Smooth muscle cell (in vitro differentiated cells): Measurements from ENCODE around the gene ENSA. TPM values are rescaled to one million over a fixed set of nuclear protein-coding genes. Genes with fewer than 3 reads are reported as not detected.

ENCODE experiments used
- DNase-seq: peaks from one replicate; lab custom pipeline; 2025; ENCODE audit not compliant: unreplicated experiment; lab: John Stamatoyannopoulos, UW
- H2AFZ ChIP-seq: fragments of 200-600 bp; sonication (generic); 2 replicates; pipeline ENCODE4 v1.6.0; 2016; ENCODE audit warnings: antibody characterized with exemption, low read depth, mild to moderate bottlenecking
- H3F3A ChIP-seq: fragments of 200-600 bp; sonication (generic); 2 replicates; pipeline ENCODE4 v1.6.0; 2017; ENCODE audit warnings: antibody characterized with exemption, low read depth
- H3K27ac ChIP-seq: fragments of 200-600 bp; sonication (generic); 2 replicates; pipeline ENCODE4 v1.5.1; 2016; ENCODE audit warnings: low read depth, mild to moderate bottlenecking
- H3K27me3 ChIP-seq: fragments of 200-600 bp; sonication (generic); 2 replicates; pipeline ENCODE4 v1.6.1; 2016; ENCODE audit warnings: low read depth, mild to moderate bottlenecking
- H3K36me3 ChIP-seq: fragments of 200-600 bp; sonication (generic); 2 replicates; pipeline ENCODE4 v1.5.1; 2016; ENCODE audit warnings: low read depth
- H3K4me1 ChIP-seq: fragments of 200-600 bp; sonication (generic); 2 replicates; pipeline ENCODE4 v1.5.1; 2016; ENCODE audit warnings: low read depth
- H3K4me2 ChIP-seq: fragments of 200-600 bp; sonication (generic); 2 replicates; pipeline ENCODE4 v1.6.0; 2016; ENCODE audit warnings: mild to moderate bottlenecking
- H3K4me3 ChIP-seq: fragments of 200-600 bp; sonication (generic); 2 replicates; pipeline ENCODE4 v1.5.1; 2016; ENCODE audit warnings: mild to moderate bottlenecking
- H3K79me2 ChIP-seq: fragments of 200-600 bp; sonication (generic); 2 replicates; pipeline ENCODE4 v1.6.0; 2016; ENCODE audit warnings: low read depth, mild to moderate bottlenecking
- H3K9ac ChIP-seq: fragments of 200-600 bp; sonication (generic); 2 replicates; pipeline ENCODE4 v1.6.0; 2016; ENCODE audit warnings: low read depth
- H3K9me3 ChIP-seq: fragments of 200-600 bp; sonication (generic); replicated peaks from 2 replicates; pipeline ENCODE4 v1.5.1; 2016; ENCODE audit warnings: low read depth
- H4K20me1 ChIP-seq: fragments of 200-600 bp; sonication (generic); 2 replicates; pipeline ENCODE4 v1.6.0; 2016; ENCODE audit warnings: low read depth
- WGBS: methylation state at CpG from one replicate; pipeline ENCODE4 v1.1.7; 2016; ENCODE audit warnings: low lambda C conversion rate; 5-methylcytosine and 5-hydroxymethylcytosine counted together
- polyA plus RNA-seq: library from polyadenylated mRNA; unstranded; fragments of >200 nt; fragmentation: Nextera tagmentation; extraction: Ambion mirVana; gene quantifications from 2 replicates; pipeline ENCODE4 v1.2.1, GENCODE V29; 2016
- total RNA-seq: library from RNA; depleted of rRNA; stranded (reverse); fragments of >200 nt; gene quantifications from 2 replicates; pipeline ENCODE4 v1.2.3, GENCODE V29; 2014
- TF ChIP-seq, protein P1 (sequence below): fragments of 200-600 bp; sonication (generic); IDR thresholded peaks from 2 replicates; pipeline ENCODE4 v1.5.1; 2017; ENCODE audit warnings: borderline replicate concordance, mild to moderate bottlenecking, antibody characterized with exemption; ENCODE audit not compliant: insufficient read depth, poor library complexity, severe bottlenecking

ENSA gene
- total and polyA plus RNA-seq, 2 experiments from 2014 or later: 31.3 to 63.5 TPM

DNA sequence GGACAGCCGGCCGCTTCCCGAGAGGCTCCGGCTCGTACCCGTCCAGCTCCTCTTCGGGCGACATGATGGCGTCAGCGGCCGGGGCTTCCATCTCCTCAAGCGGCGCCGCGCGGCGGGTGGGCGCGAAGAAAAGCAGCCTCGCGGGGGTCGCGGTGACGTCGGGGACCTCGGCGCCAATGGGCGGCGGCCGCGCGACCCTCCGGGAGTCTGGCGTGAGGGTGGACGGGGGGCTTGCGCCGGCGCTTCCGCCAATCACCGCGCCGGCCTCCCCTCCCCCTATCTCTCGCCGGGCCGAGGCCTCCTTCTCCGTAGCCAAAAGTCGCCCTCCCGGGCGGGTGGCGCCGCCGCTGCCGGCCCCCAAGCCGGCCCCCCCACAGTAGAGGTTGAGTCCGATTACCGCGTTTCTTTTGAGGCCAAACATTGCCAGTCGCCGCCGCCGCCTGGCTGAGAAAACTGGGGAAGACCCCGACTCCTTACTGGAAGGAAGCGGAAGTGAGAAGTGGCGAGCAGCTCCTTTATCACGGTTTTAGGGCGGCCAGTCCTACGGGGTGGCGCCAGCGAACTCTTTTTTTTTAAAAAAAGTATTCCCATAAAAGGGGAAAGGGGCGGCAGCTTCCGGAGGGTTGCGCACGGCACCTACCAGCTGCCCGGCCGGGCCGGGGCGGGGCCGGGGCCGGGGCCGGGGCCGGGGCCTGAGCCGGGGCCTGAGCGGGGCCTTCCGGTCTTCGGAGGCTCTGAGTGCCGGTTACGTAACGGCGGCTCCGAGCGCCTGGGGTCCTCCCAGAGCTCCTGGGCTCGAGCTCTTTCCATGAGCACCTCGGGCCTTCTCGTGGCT is 50.1 kb downstream of the ENSA start, which contains the start of gene MCL1:
MCL1 (minus strand) TSS at position 501 of the 835 bp plus-strand sequence; CDS start at position 421, 80 bp downstream.
- TF ChIP-seq, protein P1, sequence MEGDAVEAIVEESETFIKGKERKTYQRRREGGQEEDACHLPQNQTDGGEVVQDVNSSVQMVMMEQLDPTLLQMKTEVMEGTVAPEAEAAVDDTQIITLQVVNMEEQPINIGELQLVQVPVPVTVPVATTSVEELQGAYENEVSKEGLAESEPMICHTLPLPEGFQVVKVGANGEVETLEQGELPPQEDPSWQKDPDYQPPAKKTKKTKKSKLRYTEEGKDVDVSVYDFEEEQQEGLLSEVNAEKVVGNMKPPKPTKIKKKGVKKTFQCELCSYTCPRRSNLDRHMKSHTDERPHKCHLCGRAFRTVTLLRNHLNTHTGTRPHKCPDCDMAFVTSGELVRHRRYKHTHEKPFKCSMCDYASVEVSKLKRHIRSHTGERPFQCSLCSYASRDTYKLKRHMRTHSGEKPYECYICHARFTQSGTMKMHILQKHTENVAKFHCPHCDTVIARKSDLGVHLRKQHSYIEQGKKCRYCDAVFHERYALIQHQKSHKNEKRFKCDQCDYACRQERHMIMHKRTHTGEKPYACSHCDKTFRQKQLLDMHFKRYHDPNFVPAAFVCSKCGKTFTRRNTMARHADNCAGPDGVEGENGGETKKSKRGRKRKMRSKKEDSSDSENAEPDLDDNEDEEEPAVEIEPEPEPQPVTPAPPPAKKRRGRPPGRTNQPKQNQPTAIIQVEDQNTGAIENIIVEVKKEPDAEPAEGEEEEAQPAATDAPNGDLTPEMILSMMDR: no peak
- no peaks in the 10 kb centered on the region for H3K9me3 ChIP-seq

DNA sequence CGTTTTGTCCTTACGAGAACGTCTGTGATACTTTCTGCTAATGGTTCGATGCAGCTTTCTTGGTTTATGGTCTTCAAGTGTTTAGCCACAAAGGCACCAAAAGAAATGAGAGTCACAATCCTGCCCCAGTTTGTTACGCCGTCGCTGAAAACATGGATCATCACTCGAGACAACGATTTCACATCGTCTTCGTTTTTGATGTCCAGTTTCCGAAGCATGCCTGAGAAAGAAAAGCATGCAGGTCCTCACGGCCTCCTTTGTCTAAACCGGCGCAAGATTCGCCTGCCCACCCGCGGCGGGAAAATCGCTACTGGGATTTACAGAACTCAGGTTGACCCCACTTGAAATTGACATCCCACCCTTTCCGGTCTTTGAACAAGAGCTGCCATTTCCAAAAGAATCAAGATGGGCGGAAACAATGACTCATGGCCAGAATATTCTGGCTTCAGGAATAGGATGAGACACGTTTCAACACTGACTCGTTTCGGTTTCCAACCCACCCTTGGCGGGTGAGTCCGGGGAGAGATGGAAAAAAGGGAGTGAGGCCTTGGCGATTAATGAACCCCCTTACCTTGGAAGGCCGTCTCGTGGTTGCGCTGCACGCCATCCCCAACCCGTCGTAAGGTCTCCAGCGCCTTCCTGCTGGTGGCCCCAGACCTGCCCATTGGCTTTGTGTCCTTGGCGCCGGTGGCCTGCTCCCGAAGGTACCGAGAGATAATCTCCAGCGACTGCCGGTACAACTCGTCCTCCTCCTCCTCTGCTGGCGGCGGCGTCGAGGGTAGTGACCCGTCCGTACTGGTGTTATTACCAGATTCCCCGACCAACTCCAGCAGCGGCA is 50.9 kb downstream of the ENSA start:
- peaks cover 59% of the 10 kb centered on the region for H4K20me1 ChIP-seq
- peaks cover 68% of the 10 kb centered on the region for H3K79me2 ChIP-seq
- no peak overlapping the region for H2AFZ ChIP-seq
- peak overlapping the region; percentile 92 for H3K4me3 ChIP-seq
- H3K27ac ChIP-seq: peak overlapping the region; percentile 96
- H3K36me3 ChIP-seq: peaks cover 32% of the 10 kb centered on the region
- no peaks in the 10 kb centered on the region for H3K27me3 ChIP-seq
- H3K9ac ChIP-seq: peak overlapping the region; percentile 99
- peak overlapping the region; percentile 83 for H3K4me2 ChIP-seq
- peak; percentile 81 for DNase-seq
- H3K4me1 ChIP-seq: peaks cover 27% of the 10 kb centered on the region
- WGBS: 2% methylated on average over 50 of the region's 50 CpGs
- H3F3A ChIP-seq: peaks cover 51% of the 10 kb centered on the region
- no peaks in the 10 kb centered on the region for H3K9me3 ChIP-seq
- TF ChIP-seq, protein P1: no peak

More for the DNA sequence above, 50.1 kb downstream of the ENSA start, which contains the start of gene MCL1:
- H3K4me3 ChIP-seq: peak within 1 kb of the TSS; percentile 92
- H3K27ac ChIP-seq: peak within 1 kb of the TSS; percentile 96
- H3K9ac ChIP-seq: peak within 1 kb of the TSS; percentile 99
- no peak within 1 kb of the TSS for H2AFZ ChIP-seq
- WGBS: under 1% methylated on average over 93 of the region's 94 CpGs
- peaks cover 27% of the 10 kb centered on the region for H3K4me1 ChIP-seq
- peak; percentile 92 for DNase-seq
- H3F3A ChIP-seq: peaks cover 46% of the 10 kb centered on the region
- no peaks in the 10 kb centered on the region for H3K27me3 ChIP-seq
- H3K4me2 ChIP-seq: peak within 1 kb of the TSS; percentile 86
- peaks cover 29% of the 10 kb centered on the region for H3K36me3 ChIP-seq
- H3K79me2 ChIP-seq: peaks cover 59% of the 10 kb centered on the region
- H4K20me1 ChIP-seq: peaks cover 50% of the 10 kb centered on the region

DNA sequence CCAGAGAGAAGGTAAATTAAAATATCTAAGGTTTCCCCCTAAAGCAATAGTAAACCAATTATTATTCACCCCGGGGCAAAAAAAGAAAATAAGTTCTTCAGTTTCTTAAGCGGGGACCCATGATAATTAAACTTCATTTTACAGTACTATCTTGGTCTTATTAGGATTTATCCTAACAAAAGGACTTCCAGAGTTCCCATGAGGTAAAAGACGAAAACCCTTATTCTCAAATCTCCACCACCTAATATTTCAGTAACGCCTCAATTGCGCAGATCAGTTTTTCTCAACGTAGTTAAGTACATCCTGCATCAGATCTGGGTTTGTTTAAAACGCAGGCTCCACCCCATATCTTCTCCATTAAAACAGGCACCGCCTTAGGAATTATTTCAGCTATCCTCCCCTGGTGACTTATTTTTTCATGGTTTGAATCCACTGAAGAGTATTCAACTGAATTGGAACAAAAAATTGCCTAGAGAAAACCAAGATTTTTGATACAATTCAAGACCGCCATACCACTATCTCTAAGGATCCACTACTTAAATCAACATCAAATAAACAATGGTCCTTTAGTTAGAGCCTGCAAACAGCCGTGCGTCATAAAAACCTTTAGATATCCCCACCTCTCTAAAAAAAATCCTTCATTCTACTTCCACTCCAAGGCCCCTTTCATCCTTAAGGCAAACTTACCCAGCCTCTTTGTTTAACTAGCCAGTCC is 51.7 kb downstream of the ENSA start:
- WGBS: 2% methylated on average over 11 of the region's 11 CpGs
- H3K36me3 ChIP-seq: peaks cover 32% of the 10 kb centered on the region
- no peak overlapping the region for H2AFZ ChIP-seq
- H3K79me2 ChIP-seq: peaks cover 76% of the 10 kb centered on the region
- no peak for DNase-seq
- H3K27ac ChIP-seq: peak overlapping the region; percentile 96
- peaks cover 27% of the 10 kb centered on the region for H3K4me1 ChIP-seq
- peak overlapping the region; percentile 92 for H3K4me3 ChIP-seq
- H3K4me2 ChIP-seq: peak overlapping the region; percentile 83
- TF ChIP-seq, protein P1: no peak
- peaks cover 67% of the 10 kb centered on the region for H4K20me1 ChIP-seq
- peaks cover 58% of the 10 kb centered on the region for H3F3A ChIP-seq
- peak overlapping the region; percentile 99 for H3K9ac ChIP-seq
- no peaks in the 10 kb centered on the region for H3K27me3 ChIP-seq
- no peaks in the 10 kb centered on the region for H3K9me3 ChIP-seq
